Measurements from ENCODE around the gene HMGB2.

Gene HMGB2

GRCh38 chr4:173367285-173367684, 33.1 kb upstream of the HMGB2 start:
- no peak for TF ChIP-seq CTCF (IDR thresholded peaks at IDR 0.05; ENCODE audit: low read depth, low read length)
- no peak for TF ChIP-seq MAX (IDR thresholded peaks at IDR 0.05; ENCODE audit: low read depth, low read length)
- TF ChIP-seq MYC (IDR thresholded peaks at IDR 0.05; ENCODE audit: low read depth, low read length): no peak
- no peak for TF ChIP-seq POLR2A (IDR thresholded peaks at IDR 0.05; ENCODE audit: extremely low read depth, insufficient read length)
- no peak overlapping the region for H3K4me3 ChIP-seq (ENCODE audit: low read depth, low read length)
- no peak for DNase-seq (ENCODE audit: low read depth)

GRCh38 chr4:173365359-173365996, 31.3 kb upstream of the HMGB2 start:
- TF ChIP-seq POLR2A (IDR thresholded peaks at IDR 0.05; ENCODE audit: extremely low read depth, insufficient read length) (no peak), MYC (IDR thresholded peaks at IDR 0.05; ENCODE audit: low read depth, low read length) (no peak), CTCF (IDR thresholded peaks at IDR 0.05; ENCODE audit: low read depth, low read length) (no peak), MAX (IDR thresholded peaks at IDR 0.05; ENCODE audit: low read depth, low read length) (no peak)
- H3K4me3 ChIP-seq (ENCODE audit: low read depth, low read length): no peak overlapping the region
- no peak for DNase-seq (ENCODE audit: low read depth)

GRCh38 chr4:173362666-173363065, 28.5 kb upstream of the HMGB2 start:
- no peak for DNase-seq (ENCODE audit: low read depth)
- no peak overlapping the region for H3K4me3 ChIP-seq (ENCODE audit: low read depth, low read length)
- no peak for TF ChIP-seq MAX (IDR thresholded peaks at IDR 0.05; ENCODE audit: low read depth, low read length)
- TF ChIP-seq CTCF (IDR thresholded peaks at IDR 0.05; ENCODE audit: low read depth, low read length): no peak
- no peak for TF ChIP-seq MYC (IDR thresholded peaks at IDR 0.05; ENCODE audit: low read depth, low read length)
- TF ChIP-seq POLR2A (IDR thresholded peaks at IDR 0.05; ENCODE audit: extremely low read depth, insufficient read length): no peak

- TF ChIP-seq MAX (IDR thresholded peaks at IDR 0.05; ENCODE audit: low read depth, low read length) (no peak), POLR2A (IDR thresholded peaks at IDR 0.05; ENCODE audit: extremely low read depth, insufficient read length) (no peak), MYC (IDR thresholded peaks at IDR 0.05; ENCODE audit: low read depth, low read length) (no peak), CTCF (IDR thresholded peaks at IDR 0.05; ENCODE audit: low read depth, low read length) (no peak)
- H3K4me3 ChIP-seq (ENCODE audit: low read depth, low read length): no peak overlapping the region
- DNase-seq (ENCODE audit: low read depth): no peak
These were observed 26.5 kb upstream of the HMGB2 start for GRCh38 chr4:173360587-173361221.

GRCh38 chr4:173357939-173358338, 23.8 kb upstream of the HMGB2 start:
- no peak overlapping the region for H3K4me3 ChIP-seq (ENCODE audit: low read depth, low read length)
- no peak for DNase-seq (ENCODE audit: low read depth)
- TF ChIP-seq CTCF (IDR thresholded peaks at IDR 0.05; ENCODE audit: low read depth, low read length): no peak
